ENCODE data around the gene LRP1.

Gene LRP1

GRCh38 chr12:57229634-57230380, 101.5 kb downstream of the LRP1 start, which contains the start of gene SHMT2:
TSS of gene SHMT2 (plus strand) at chr12:57229711. CDS start at chr12:57229779, 68 bp downstream.
- H3K36me3 ChIP-seq (ENCODE audit: insufficient read depth, low read length): peaks cover 30% of the 10 kb centered on the region; the same call in 1 of the 2 replicates
- no peaks in the 10 kb centered on the region for H3F3A ChIP-seq (ENCODE audit: low read depth)
- no peaks in the 10 kb centered on the region for H3K9me3 ChIP-seq (ENCODE audit: insufficient read depth, low read depth, low read length)
- H3K27me3 ChIP-seq (ENCODE audit: insufficient read depth, low read length, poor library complexity, severe bottlenecking): no peaks in the 10 kb centered on the region
- peak within 1 kb of the TSS; percentile 94 for H3K9ac ChIP-seq (ENCODE audit: low read depth, low read length, poor library complexity, severe bottlenecking)
- TF ChIP-seq EZH2phosphoT487 (IDR thresholded peaks at IDR 0.05; ENCODE audit: borderline replicate concordance): no peak
- TF ChIP-seq, protein P1, sequence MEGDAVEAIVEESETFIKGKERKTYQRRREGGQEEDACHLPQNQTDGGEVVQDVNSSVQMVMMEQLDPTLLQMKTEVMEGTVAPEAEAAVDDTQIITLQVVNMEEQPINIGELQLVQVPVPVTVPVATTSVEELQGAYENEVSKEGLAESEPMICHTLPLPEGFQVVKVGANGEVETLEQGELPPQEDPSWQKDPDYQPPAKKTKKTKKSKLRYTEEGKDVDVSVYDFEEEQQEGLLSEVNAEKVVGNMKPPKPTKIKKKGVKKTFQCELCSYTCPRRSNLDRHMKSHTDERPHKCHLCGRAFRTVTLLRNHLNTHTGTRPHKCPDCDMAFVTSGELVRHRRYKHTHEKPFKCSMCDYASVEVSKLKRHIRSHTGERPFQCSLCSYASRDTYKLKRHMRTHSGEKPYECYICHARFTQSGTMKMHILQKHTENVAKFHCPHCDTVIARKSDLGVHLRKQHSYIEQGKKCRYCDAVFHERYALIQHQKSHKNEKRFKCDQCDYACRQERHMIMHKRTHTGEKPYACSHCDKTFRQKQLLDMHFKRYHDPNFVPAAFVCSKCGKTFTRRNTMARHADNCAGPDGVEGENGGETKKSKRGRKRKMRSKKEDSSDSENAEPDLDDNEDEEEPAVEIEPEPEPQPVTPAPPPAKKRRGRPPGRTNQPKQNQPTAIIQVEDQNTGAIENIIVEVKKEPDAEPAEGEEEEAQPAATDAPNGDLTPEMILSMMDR (conservative IDR thresholded peaks at IDR 0.05; ENCODE audit: low read length): no peak
- H3K4me1 ChIP-seq (ENCODE audit: insufficient read depth, low read length, poor library complexity, severe bottlenecking): peaks cover 50% of the 10 kb centered on the region
- peaks cover 41% of the 10 kb centered on the region for H4K20me1 ChIP-seq (ENCODE audit: insufficient read depth, low read length, poor library complexity, severe bottlenecking)
- H3K9me2 ChIP-seq (replicated peaks; ENCODE audit: low read depth, low read length): no peaks in the 10 kb centered on the region
- peak within 1 kb of the TSS; percentile 67 for H2AFZ ChIP-seq (ENCODE audit: low read length)
- H3K4me2 ChIP-seq (ENCODE audit: low read depth, low read length, poor library complexity, severe bottlenecking): peak within 1 kb of the TSS; percentile 95
- peak within 1 kb of the TSS; percentile 87 for H3K4me3 ChIP-seq (ENCODE audit: low read length, poor library complexity, severe bottlenecking)
- H3K79me2 ChIP-seq (ENCODE audit: insufficient read depth, low read length): peaks cover 44% of the 10 kb centered on the region

GRCh38 chr12:57230381-57231155, 102.3 kb downstream of the LRP1 start:
- Histone ChIP-seq H3K9me2 (replicated peaks; ENCODE audit: low read depth, low read length) (no peaks in the 10 kb centered on the region), H3K79me2 (ENCODE audit: insufficient read depth, low read length) (peaks cover 44% of the 10 kb centered on the region), H3K36me3 (ENCODE audit: insufficient read depth, low read length) (peaks cover 30% of the 10 kb centered on the region; the same call in 1 of the 2 replicates), H3K9me3 (ENCODE audit: insufficient read depth, low read depth, low read length) (no peaks in the 10 kb centered on the region), H3F3A (ENCODE audit: low read depth) (no peaks in the 10 kb centered on the region), H3K27me3 (ENCODE audit: insufficient read depth, low read length, poor library complexity, severe bottlenecking) (no peaks in the 10 kb centered on the region), H4K20me1 (ENCODE audit: insufficient read depth, low read length, poor library complexity, severe bottlenecking) (peaks cover 47% of the 10 kb centered on the region), H2AFZ (ENCODE audit: low read length) (no peak overlapping the region), H3K9ac (ENCODE audit: low read depth, low read length, poor library complexity, severe bottlenecking) (peak overlapping the region; percentile 94), H3K4me1 (ENCODE audit: insufficient read depth, low read length, poor library complexity, severe bottlenecking) (peaks cover 50% of the 10 kb centered on the region), H3K4me2 (ENCODE audit: low read depth, low read length, poor library complexity, severe bottlenecking) (peak overlapping the region; percentile 95), H3K4me3 (ENCODE audit: low read length, poor library complexity, severe bottlenecking) (peak overlapping the region; percentile 87)
- TF ChIP-seq, protein P1 (conservative IDR thresholded peaks at IDR 0.05; ENCODE audit: low read length): no peak
- TF ChIP-seq EZH2phosphoT487 (IDR thresholded peaks at IDR 0.05; ENCODE audit: borderline replicate concordance): no peak

GRCh38 chr12:57231276-57232021, 103.2 kb downstream of the LRP1 start:
- H3K4me3 ChIP-seq (ENCODE audit: low read length, poor library complexity, severe bottlenecking): peak overlapping the region; percentile 87

More at GRCh38 chr12:57231276-57232021, 103.2 kb downstream of the LRP1 start:
- Histone ChIP-seq H3K36me3 (ENCODE audit: insufficient read depth, low read length) (peaks cover 30% of the 10 kb centered on the region; the same call in 1 of the 2 replicates), H3K79me2 (ENCODE audit: insufficient read depth, low read length) (peaks cover 44% of the 10 kb centered on the region), H4K20me1 (ENCODE audit: insufficient read depth, low read length, poor library complexity, severe bottlenecking) (peaks cover 47% of the 10 kb centered on the region), H2AFZ (ENCODE audit: low read length) (no peak overlapping the region), H3K9ac (ENCODE audit: low read depth, low read length, poor library complexity, severe bottlenecking) (peak overlapping the region; percentile 94), H3K4me1 (ENCODE audit: insufficient read depth, low read length, poor library complexity, severe bottlenecking) (peaks cover 50% of the 10 kb centered on the region), H3K4me2 (ENCODE audit: low read depth, low read length, poor library complexity, severe bottlenecking) (peak overlapping the region; percentile 95), H3K9me3 (ENCODE audit: insufficient read depth, low read depth, low read length) (no peaks in the 10 kb centered on the region), H3K9me2 (replicated peaks; ENCODE audit: low read depth, low read length) (no peaks in the 10 kb centered on the region), H3K27me3 (ENCODE audit: insufficient read depth, low read length, poor library complexity, severe bottlenecking) (no peaks in the 10 kb centered on the region), H3F3A (ENCODE audit: low read depth) (no peaks in the 10 kb centered on the region)
- TF ChIP-seq, protein P1 (conservative IDR thresholded peaks at IDR 0.05; ENCODE audit: low read length): no peak
- TF ChIP-seq EZH2phosphoT487 (IDR thresholded peaks at IDR 0.05; ENCODE audit: borderline replicate concordance): no peak

All from Loucy (cell line).